GM23338 (cell line): ENCODE measurements around the gene PDK4. TPM values are rescaled to one million over a fixed set of nuclear protein-coding genes. Genes with fewer than 3 reads are reported as not detected.

Experiments used
- CREB1 ChIP-seq: fragments of 250-450 bp; sonication (Bioruptor Pico); IDR thresholded peaks from 2 replicates; pipeline ENCODE4 v1.5.0; 2020; ENCODE audit warnings: low read depth, mild to moderate bottlenecking, moderate library complexity
- ETS1 ChIP-seq: IDR thresholded peaks from 2 replicates; pipeline ENCODE4 v1.6.1; 2016; ENCODE audit warnings: antibody characterized with exemption
- STAT1 ChIP-seq: IDR thresholded peaks from one replicate; pipeline ENCODE4 v1.6.1; 2016; ENCODE audit warnings: antibody characterized with exemption; ENCODE audit not compliant: unreplicated experiment
- ZNF462 ChIP-seq: fragments of 250-450 bp; sonication (Bioruptor Pico); IDR thresholded peaks from 2 replicates; pipeline ENCODE4 v1.5.0; 2020; ENCODE audit warnings: mild to moderate bottlenecking, moderate library complexity
- polyA plus RNA-seq: library from polyadenylated mRNA; unstranded; fragments of >200 nt; fragmentation: Nextera tagmentation; extraction: Ambion mirVana; gene quantifications from 2 replicates; pipeline ENCODE4 v1.2.1, GENCODE V29; 2016
- total RNA-seq: library from RNA; depleted of rRNA; stranded (reverse); fragments of >200 nt; shearing (Covaris generic); gene quantifications from 2 replicates; pipeline ENCODE4 v1.2.3, GENCODE V29; 2014
- TF ChIP-seq, protein P1 (sequence below): IDR thresholded peaks from one replicate; pipeline ENCODE4 v1.6.1; 2018; ENCODE audit warnings: antibody characterized with exemption; ENCODE audit not compliant: unreplicated experiment

The PDK4 gene
- total and polyA plus RNA-seq, 2 experiments from 2014 or later = 0.32 TPM; not detected in 1

DNA sequence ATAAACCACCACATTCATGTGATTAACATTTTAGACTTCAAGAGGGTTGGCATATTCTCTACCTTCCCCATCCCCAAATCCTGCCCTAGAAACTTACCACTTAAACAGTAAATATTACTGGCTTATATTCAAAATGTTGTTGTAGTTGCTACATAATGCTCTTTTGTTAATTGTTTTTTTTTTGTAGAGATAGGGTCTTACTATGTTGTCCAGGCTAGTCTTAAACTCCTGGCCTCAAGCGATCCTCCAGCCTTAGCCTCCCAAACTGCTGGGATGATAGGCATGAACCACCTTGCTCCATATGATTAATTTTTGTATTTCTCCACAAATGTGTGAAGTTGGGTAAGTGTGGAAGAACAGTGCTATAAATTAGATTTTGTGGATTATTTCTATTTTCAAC is 6.5 kb downstream of the PDK4 start (continued):
- TF ChIP-seq ZNF462 (CRISPR knock-in tag) (no peak), CREB1 (CRISPR knock-in tag) (no peak), ETS1 (no peak), STAT1 (no peak)
- TF ChIP-seq, protein P1, sequence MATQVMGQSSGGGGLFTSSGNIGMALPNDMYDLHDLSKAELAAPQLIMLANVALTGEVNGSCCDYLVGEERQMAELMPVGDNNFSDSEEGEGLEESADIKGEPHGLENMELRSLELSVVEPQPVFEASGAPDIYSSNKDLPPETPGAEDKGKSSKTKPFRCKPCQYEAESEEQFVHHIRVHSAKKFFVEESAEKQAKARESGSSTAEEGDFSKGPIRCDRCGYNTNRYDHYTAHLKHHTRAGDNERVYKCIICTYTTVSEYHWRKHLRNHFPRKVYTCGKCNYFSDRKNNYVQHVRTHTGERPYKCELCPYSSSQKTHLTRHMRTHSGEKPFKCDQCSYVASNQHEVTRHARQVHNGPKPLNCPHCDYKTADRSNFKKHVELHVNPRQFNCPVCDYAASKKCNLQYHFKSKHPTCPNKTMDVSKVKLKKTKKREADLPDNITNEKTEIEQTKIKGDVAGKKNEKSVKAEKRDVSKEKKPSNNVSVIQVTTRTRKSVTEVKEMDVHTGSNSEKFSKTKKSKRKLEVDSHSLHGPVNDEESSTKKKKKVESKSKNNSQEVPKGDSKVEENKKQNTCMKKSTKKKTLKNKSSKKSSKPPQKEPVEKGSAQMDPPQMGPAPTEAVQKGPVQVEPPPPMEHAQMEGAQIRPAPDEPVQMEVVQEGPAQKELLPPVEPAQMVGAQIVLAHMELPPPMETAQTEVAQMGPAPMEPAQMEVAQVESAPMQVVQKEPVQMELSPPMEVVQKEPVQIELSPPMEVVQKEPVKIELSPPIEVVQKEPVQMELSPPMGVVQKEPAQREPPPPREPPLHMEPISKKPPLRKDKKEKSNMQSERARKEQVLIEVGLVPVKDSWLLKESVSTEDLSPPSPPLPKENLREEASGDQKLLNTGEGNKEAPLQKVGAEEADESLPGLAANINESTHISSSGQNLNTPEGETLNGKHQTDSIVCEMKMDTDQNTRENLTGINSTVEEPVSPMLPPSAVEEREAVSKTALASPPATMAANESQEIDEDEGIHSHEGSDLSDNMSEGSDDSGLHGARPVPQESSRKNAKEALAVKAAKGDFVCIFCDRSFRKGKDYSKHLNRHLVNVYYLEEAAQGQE = no peak
